HFF-Myc (cell line): ENCODE data around the gene CCDC92.

Experiments
- DNase-seq: peaks from one replicate; pipeline ENCODE4 v3.0.0-alpha.2; 2011; ENCODE audit warnings: low read depth; ENCODE audit errors: extremely low read depth
- H3K4me3 ChIP-seq: replicated peaks from 2 replicates; pipeline ENCODE4 v1.5.1; 2011; ENCODE audit warnings: low read depth, mild to moderate bottlenecking, control low read depth, low read length
- TF ChIP-seq, protein P1 (sequence below): IDR thresholded peaks from 2 replicates; pipeline ENCODE4 v1.5.1; 2012; ENCODE audit warnings: mild to moderate bottlenecking, low read depth, low read length, control low read depth; ENCODE audit errors: missing control alignments

Gene CCDC92

GRCh38 chr12:123941624-123942237, 30.9 kb downstream of the CCDC92 start:
- TF ChIP-seq, protein P1, sequence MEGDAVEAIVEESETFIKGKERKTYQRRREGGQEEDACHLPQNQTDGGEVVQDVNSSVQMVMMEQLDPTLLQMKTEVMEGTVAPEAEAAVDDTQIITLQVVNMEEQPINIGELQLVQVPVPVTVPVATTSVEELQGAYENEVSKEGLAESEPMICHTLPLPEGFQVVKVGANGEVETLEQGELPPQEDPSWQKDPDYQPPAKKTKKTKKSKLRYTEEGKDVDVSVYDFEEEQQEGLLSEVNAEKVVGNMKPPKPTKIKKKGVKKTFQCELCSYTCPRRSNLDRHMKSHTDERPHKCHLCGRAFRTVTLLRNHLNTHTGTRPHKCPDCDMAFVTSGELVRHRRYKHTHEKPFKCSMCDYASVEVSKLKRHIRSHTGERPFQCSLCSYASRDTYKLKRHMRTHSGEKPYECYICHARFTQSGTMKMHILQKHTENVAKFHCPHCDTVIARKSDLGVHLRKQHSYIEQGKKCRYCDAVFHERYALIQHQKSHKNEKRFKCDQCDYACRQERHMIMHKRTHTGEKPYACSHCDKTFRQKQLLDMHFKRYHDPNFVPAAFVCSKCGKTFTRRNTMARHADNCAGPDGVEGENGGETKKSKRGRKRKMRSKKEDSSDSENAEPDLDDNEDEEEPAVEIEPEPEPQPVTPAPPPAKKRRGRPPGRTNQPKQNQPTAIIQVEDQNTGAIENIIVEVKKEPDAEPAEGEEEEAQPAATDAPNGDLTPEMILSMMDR: no peak
- H3K4me3 ChIP-seq: no peak overlapping the region
- no peak for DNase-seq

- H3K4me3 ChIP-seq: no peak overlapping the region
- no peak for DNase-seq
- TF ChIP-seq, protein P1: no peak
Measured at GRCh38 chr12:123941000-123941399, 31.6 kb downstream of the CCDC92 start.

DNA sequence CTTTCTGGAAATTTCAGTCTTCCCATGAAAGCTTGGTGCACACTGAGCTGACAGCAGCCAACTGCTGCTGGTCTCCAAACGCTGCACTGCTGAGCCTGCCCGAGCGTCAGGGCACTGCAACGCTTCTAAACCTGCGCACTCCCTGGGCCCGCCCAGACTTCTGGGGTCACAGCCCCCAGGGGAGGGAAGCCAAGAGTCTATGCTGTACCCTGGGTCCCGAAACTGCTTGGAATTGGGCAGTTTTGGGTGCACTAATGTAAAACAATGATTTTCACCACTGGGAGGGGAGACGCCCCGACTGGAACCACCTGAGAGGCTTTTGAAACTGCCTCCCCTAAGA, 32.0 kb downstream of the CCDC92 start:
- no peak overlapping the region for H3K4me3 ChIP-seq
- DNase-seq: no peak
- TF ChIP-seq, protein P1: no peak

GRCh38 chr12:123939716-123940626, 32.7 kb downstream of the CCDC92 start:
- no peak for DNase-seq
- TF ChIP-seq, protein P1: no peak
- H3K4me3 ChIP-seq: no peak overlapping the region

- TF ChIP-seq, protein P1: peak; percentile 67
- DNase-seq: no peak
Measured at GRCh38 chr12:123938679-123939480, 33.8 kb downstream of the CCDC92 start.

DNA sequence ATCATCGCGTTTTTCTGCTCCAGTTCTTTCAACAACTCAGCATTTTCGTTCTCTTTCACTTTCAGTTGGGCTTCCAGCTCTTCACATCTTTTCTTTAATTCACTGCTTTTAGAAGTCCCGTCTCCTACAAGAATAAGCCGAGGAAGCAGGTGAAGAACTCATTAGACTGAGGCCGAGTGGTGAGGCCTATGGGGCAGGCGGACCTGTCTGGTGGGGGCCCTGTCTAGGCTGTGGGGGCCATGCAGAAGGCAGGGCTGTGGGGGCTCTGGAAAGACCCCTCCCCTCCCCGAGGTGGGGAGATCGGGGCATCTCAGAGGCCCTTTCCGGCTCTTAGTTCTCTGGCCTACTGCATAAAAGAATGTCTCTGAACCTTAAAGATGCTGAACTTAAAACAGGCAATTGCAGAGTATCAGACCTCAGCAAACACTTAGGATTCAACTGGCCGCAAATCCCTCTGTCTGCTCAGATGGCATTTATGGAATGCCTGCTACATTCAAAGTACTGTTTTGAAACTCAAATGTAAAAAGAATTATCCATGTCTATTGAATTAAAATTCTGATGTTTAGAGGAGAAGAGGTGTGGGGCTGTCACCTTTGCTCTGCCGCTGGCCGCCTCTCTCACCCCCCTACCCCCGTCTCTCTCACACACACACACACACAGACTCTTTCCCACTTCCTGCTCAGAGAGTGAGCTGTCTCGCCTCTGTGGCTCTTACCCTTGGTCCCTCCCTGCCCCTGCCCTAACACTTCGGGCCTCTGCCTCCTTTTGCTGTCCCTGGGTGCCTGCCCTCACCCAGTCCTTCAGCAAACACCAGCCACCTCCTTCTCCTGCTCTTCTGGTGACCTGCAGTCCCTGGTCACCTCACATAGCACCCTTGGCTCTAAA, 34.7 kb downstream of the CCDC92 start:
- H3K4me3 ChIP-seq: no peak overlapping the region
- TF ChIP-seq, protein P1: no peak

More at GRCh38 chr12:123938679-123939480, 33.8 kb downstream of the CCDC92 start:
- no peak overlapping the region for H3K4me3 ChIP-seq

More for the DNA sequence above, 34.7 kb downstream of the CCDC92 start:
- DNase-seq: no peak
